H1 (cell line): ENCODE measurements around the gene OLFML2A. TPM values are rescaled to one million over a fixed set of nuclear protein-coding genes. Genes with fewer than 3 reads are reported as not detected.

Experiments used
- CBX5 ChIP-seq: fragments of 300-800, 300-1000 bp; sonication (generic); IDR thresholded peaks from 2 replicates; pipeline ENCODE4 v1.7.1; 2016; ENCODE audit warnings: antibody characterized with exemption, low read length, low read depth
- CREB1 ChIP-seq: IDR thresholded peaks from 2 replicates; pipeline ENCODE4 v1.6.1; 2012; ENCODE audit warnings: inconsistent platforms
- EP300 ChIP-seq, 2 experiments: IDR thresholded peaks; 1 replicate in 1 of 2; 2 replicates in 1 of 2; pipeline ENCODE4 v1.6.1; 2011 to 2012; ENCODE audit warnings: low read depth in 2 of 2, low read length in 2 of 2, mild to moderate bottlenecking in 2 of 2, borderline replicate concordance in 1 of 2, inconsistent platforms in 1 of 2, moderate library complexity in 1 of 2
- HDAC6 ChIP-seq: IDR thresholded peaks from one replicate; pipeline ENCODE4 v1.7.1; 2012; ENCODE audit warnings: low read depth, mild to moderate bottlenecking, inconsistent platforms, low read length, moderate library complexity
- JUN ChIP-seq: IDR thresholded peaks from 2 replicates; pipeline ENCODE4 v1.6.1; 2011; ENCODE audit warnings: low read depth, mild to moderate bottlenecking, improper control_type of control experiment, low read length
- POLR2AphosphoS5 ChIP-seq: IDR thresholded peaks from 2 replicates; pipeline ENCODE4 v1.6.1; 2011; ENCODE audit warnings: low read depth, low read length
- SP4 ChIP-seq: IDR thresholded peaks from 2 replicates; pipeline ENCODE4 v1.6.1; 2012; ENCODE audit warnings: low read length, inconsistent platforms
- polyA plus RNA-seq, 7 experiments: library from polyadenylated mRNA; depleted of rRNA in 3 of 7; stranded (reverse) in 5 of 7; unstranded in 2 of 7; fragments of >200 nt in 5 of 7; fragments of 200-250 nt in 2 of 7; gene quantifications; 1 replicate in 5 of 7; 2 replicates in 1 of 7; 4 replicates in 1 of 7; pipeline versions ENCODE4 v1.2.1 to v1.2.3, GENCODE V29; 2011 to 2013; ENCODE audit warnings: missing spikeins in 2 of 7, mixed read lengths in 2 of 7
- total RNA-seq: library from RNA; stranded (reverse); fragmentation: NEBNext Ultra II Directional; extraction: Animal tissue kit (Norgen Biotek cat#: 25700); gene quantifications from 2 replicates; pipeline ENCODE4 v1.2.1, GENCODE V29; 2021
- TF ChIP-seq, protein P1 (sequence below): fragments of 300-600 bp; sonication (generic); IDR thresholded peaks from 2 replicates; pipeline ENCODE4 v1.7.1; 2012; ENCODE audit warnings: low read length, moderate library complexity, mild to moderate bottlenecking, inconsistent platforms; ENCODE audit not compliant: insufficient replicate concordance

The OLFML2A gene
- total and polyA plus RNA-seq, 2 of the 8 experiments (the other 6 are each of a cell fraction or from before 2014, with no cell fraction given) = 7.8 to 11.5 TPM

GRCh38 chr9:124828489-124829333 lies 51.8 kb downstream of the OLFML2A start (continued):
- TF ChIP-seq CREB1 (no peak), HDAC6 (no peak), EP300 (IDR thresholded peaks at IDR 0.05; ENCODE audit: borderline replicate concordance in 1 of 2, low read depth in 2 of 2, low read length in 2 of 2) (no peak), SP4 (no peak), CBX5 (no peak), POLR2AphosphoS5 (no peak), JUN (no peak)
- TF ChIP-seq, protein P1, sequence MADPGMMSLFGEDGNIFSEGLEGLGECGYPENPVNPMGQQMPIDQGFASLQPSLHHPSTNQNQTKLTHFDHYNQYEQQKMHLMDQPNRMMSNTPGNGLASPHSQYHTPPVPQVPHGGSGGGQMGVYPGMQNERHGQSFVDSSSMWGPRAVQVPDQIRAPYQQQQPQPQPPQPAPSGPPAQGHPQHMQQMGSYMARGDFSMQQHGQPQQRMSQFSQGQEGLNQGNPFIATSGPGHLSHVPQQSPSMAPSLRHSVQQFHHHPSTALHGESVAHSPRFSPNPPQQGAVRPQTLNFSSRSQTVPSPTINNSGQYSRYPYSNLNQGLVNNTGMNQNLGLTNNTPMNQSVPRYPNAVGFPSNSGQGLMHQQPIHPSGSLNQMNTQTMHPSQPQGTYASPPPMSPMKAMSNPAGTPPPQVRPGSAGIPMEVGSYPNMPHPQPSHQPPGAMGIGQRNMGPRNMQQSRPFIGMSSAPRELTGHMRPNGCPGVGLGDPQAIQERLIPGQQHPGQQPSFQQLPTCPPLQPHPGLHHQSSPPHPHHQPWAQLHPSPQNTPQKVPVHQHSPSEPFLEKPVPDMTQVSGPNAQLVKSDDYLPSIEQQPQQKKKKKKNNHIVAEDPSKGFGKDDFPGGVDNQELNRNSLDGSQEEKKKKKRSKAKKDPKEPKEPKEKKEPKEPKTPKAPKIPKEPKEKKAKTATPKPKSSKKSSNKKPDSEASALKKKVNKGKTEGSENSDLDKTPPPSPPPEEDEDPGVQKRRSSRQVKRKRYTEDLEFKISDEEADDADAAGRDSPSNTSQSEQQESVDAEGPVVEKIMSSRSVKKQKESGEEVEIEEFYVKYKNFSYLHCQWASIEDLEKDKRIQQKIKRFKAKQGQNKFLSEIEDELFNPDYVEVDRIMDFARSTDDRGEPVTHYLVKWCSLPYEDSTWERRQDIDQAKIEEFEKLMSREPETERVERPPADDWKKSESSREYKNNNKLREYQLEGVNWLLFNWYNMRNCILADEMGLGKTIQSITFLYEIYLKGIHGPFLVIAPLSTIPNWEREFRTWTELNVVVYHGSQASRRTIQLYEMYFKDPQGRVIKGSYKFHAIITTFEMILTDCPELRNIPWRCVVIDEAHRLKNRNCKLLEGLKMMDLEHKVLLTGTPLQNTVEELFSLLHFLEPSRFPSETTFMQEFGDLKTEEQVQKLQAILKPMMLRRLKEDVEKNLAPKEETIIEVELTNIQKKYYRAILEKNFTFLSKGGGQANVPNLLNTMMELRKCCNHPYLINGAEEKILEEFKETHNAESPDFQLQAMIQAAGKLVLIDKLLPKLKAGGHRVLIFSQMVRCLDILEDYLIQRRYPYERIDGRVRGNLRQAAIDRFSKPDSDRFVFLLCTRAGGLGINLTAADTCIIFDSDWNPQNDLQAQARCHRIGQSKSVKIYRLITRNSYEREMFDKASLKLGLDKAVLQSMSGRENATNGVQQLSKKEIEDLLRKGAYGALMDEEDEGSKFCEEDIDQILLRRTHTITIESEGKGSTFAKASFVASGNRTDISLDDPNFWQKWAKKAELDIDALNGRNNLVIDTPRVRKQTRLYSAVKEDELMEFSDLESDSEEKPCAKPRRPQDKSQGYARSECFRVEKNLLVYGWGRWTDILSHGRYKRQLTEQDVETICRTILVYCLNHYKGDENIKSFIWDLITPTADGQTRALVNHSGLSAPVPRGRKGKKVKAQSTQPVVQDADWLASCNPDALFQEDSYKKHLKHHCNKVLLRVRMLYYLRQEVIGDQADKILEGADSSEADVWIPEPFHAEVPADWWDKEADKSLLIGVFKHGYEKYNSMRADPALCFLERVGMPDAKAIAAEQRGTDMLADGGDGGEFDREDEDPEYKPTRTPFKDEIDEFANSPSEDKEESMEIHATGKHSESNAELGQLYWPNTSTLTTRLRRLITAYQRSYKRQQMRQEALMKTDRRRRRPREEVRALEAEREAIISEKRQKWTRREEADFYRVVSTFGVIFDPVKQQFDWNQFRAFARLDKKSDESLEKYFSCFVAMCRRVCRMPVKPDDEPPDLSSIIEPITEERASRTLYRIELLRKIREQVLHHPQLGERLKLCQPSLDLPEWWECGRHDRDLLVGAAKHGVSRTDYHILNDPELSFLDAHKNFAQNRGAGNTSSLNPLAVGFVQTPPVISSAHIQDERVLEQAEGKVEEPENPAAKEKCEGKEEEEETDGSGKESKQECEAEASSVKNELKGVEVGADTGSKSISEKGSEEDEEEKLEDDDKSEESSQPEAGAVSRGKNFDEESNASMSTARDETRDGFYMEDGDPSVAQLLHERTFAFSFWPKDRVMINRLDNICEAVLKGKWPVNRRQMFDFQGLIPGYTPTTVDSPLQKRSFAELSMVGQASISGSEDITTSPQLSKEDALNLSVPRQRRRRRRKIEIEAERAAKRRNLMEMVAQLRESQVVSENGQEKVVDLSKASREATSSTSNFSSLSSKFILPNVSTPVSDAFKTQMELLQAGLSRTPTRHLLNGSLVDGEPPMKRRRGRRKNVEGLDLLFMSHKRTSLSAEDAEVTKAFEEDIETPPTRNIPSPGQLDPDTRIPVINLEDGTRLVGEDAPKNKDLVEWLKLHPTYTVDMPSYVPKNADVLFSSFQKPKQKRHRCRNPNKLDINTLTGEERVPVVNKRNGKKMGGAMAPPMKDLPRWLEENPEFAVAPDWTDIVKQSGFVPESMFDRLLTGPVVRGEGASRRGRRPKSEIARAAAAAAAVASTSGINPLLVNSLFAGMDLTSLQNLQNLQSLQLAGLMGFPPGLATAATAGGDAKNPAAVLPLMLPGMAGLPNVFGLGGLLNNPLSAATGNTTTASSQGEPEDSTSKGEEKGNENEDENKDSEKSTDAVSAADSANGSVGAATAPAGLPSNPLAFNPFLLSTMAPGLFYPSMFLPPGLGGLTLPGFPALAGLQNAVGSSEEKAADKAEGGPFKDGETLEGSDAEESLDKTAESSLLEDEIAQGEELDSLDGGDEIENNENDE = no peak
